NOMO-1 treated with dmso at 0.1 percent for 144 hours (cell line): ENCODE results near the gene ZCCHC8.
A peak's percentile ranks its signal among the peaks of the same experiment; 100 is the strongest.
"Not testable (repeated sequence)": the region's sequence is repeated elsewhere in the genome, so short reads cannot be mapped to it uniquely, and the experiment has no call there.

Source experiments
- DNase-seq: peaks from one replicate; lab custom pipeline; 2025; ENCODE audit not compliant: unreplicated experiment; lab: John Stamatoyannopoulos, UW

The ZCCHC8 gene

GRCh38 chr12:122473543-122474323 lies 27.0 kb downstream of the ZCCHC8 start:
- no peak for DNase-seq

GRCh38 chr12:122471324-122472226 lies 29.2 kb downstream of the ZCCHC8 start:
- DNase-seq: peak; percentile 2

GRCh38 chr12:122470576-122470975 lies 30.2 kb downstream of the ZCCHC8 start:
- DNase-seq: not testable (repeated sequence)

GRCh38 chr12:122469856-122470255 lies 30.9 kb downstream of the ZCCHC8 start:
- DNase-seq: not testable (repeated sequence)

- DNase-seq: no peak
These were observed 32.7 kb downstream of the ZCCHC8 start for GRCh38 chr12:122467983-122468382.

- DNase-seq: not testable (repeated sequence)
These were observed 36.3 kb downstream of the ZCCHC8 start for GRCh38 chr12:122464317-122465042.

GRCh38 chr12:122460641-122461040 lies 40.1 kb downstream of the ZCCHC8 start:
- DNase-seq: no peak

GRCh38 chr12:122460061-122460460 lies 40.7 kb downstream of the ZCCHC8 start:
- no peak for DNase-seq

GRCh38 chr12:122459211-122459610 lies 41.5 kb downstream of the ZCCHC8 start:
- no peak for DNase-seq

- no peak for DNase-seq
These were observed 42.4 kb downstream of the ZCCHC8 start for GRCh38 chr12:122458105-122459035.

- no peak for DNase-seq
These were observed 43.1 kb downstream of the ZCCHC8 start for GRCh38 chr12:122457627-122458026.

GRCh38 chr12:122454739-122455138 lies 46.0 kb downstream of the ZCCHC8 start:
- DNase-seq: no peak

GRCh38 chr12:122454250-122454721 lies 46.4 kb downstream of the ZCCHC8 start:
- DNase-seq: no peak

GRCh38 chr12:122452701-122453285 lies 47.9 kb downstream of the ZCCHC8 start:
- DNase-seq: no peak

- DNase-seq: peak; percentile 63
These were observed 51.4 kb downstream of the ZCCHC8 start for GRCh38 chr12:122449317-122449716.

GRCh38 chr12:122447825-122448224 lies 52.9 kb downstream of the ZCCHC8 start:
- not testable (repeated sequence) for DNase-seq

GRCh38 chr12:122446390-122446789 lies 54.3 kb downstream of the ZCCHC8 start:
- not testable (repeated sequence) for DNase-seq

GRCh38 chr12:122444071-122444470 lies 56.7 kb downstream of the ZCCHC8 start:
- DNase-seq: not testable (repeated sequence)

- DNase-seq: not testable (repeated sequence)
These were observed 61.9 kb downstream of the ZCCHC8 start for GRCh38 chr12:122438822-122439221.
